ENCODE results near the gene PABPN1L. TPM values are rescaled to one million over a fixed set of nuclear protein-coding genes. Genes with fewer than 3 reads are reported as not detected.

Gene PABPN1L
- total and polyA plus RNA-seq, 2 of the 8 experiments (the other 6 are each of a cell fraction or from before 2014, with no cell fraction given), result not detected

DNA sequence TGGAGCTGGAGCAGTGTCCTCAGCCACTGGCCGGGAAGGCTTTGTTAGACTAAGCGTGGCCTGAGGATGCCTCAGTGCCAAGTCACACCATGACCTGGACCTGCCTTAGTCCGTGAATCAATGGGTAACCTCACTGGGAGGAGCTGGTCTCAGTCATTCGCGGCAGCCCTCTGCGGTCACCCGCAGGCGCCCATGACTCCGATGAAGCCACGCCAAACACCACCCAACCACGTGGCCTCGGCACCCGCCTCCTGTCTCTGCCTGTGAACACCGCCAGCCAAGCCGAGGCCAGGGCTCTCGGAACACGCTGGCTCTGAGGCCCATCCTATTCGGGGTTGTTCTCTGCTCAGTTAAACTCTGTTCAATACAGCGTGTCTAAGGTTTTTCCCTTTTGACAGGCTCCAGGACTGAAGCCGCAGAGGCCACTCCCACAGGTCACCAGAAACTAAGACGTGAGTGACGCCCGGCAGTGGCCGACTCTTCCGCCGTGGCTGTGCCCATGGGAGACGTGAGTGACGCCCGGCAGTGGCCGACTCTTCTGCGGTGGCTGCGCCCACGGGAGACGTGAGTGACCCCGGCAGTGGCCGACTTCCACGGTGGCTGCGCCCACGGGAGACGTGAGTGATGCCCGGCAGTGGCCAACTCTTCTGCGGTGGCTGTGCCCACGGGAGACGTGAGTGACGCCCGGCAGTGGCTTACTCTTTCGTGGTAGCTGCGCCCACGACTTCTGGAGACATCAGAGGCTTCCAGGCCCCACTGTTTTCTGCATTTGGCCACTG, 16.8 kb upstream of the PABPN1L start:
- H3K79me1 ChIP-seq (ENCODE audit: low read depth, low read length), result no peaks in the 10 kb centered on the region; the same call in 1 of the 2 replicates
- H3K18ac ChIP-seq (ENCODE audit: extremely low read depth, low read length), result no peak overlapping the region
- no peaks in the 10 kb centered on the region for H3K36me3 ChIP-seq (ENCODE audit: control insufficient read depth in 2 of 4, insufficient read depth in 4 of 4, low read length in 3 of 4)
- no peak overlapping the region for H4K91ac ChIP-seq (replicated peaks; ENCODE audit: insufficient read length, low read length)
- no peak overlapping the region for H3K23ac ChIP-seq (ENCODE audit: insufficient read length)
- no peak overlapping the region for H3K14ac ChIP-seq (ENCODE audit: insufficient read length)
- no peak overlapping the region for H3K4me3 ChIP-seq (ENCODE audit: extremely low read depth in 1 of 4, insufficient read depth in 2 of 4, low read depth in 3 of 4, low read length in 4 of 4)
- H4K8ac ChIP-seq (ENCODE audit: extremely low read depth, insufficient read depth, low read length), result no peak overlapping the region
- no peak overlapping the region for H2BK20ac ChIP-seq (ENCODE audit: low read length)
- H3K27me3 ChIP-seq (replicated peaks in 1 of 4; ENCODE audit: control insufficient read depth in 3 of 4, extremely low read depth in 1 of 4, insufficient read depth in 3 of 4, low read length in 3 of 4), result peaks cover 0 to 7% (median 1%) of the 10 kb centered on the region in 4 experiments; a peak in 2 of 7 replicates
- 0 out of 2 replicates have a peak overlapping the region, but pooled peaks have one; percentile 50 for H2BK12ac ChIP-seq (ENCODE audit: low read depth, low read length)
- H4K5ac ChIP-seq (ENCODE audit: insufficient read length, low read depth, low read length), result no peak overlapping the region
- H2BK15ac ChIP-seq (ENCODE audit: low read length), result no peak overlapping the region
- no peak overlapping the region for H3K4me2 ChIP-seq (ENCODE audit: insufficient read depth in 1 of 2, low read depth in 2 of 2, low read length in 2 of 2)
- DNase-seq (ENCODE audit: low read depth in 1 of 2, low spot score in 2 of 2) (no peak), FAIRE-seq (no peak)
- no peak overlapping the region for H2BK120ac ChIP-seq (replicated peaks; ENCODE audit: low read depth, low read length)
- peaks cover 0 to 4% of the 10 kb centered on the region in 2 experiments for H4K20me1 ChIP-seq (replicated peaks in 1 of 2; ENCODE audit: control insufficient read depth in 1 of 2, insufficient read depth in 2 of 2, low read length in 2 of 2)
- no peaks in the 10 kb centered on the region for H3K79me2 ChIP-seq (ENCODE audit: control insufficient read depth in 1 of 2, insufficient read depth in 2 of 2, low read length in 2 of 2)
- WGBS, 2 experiments (ENCODE audit: extremely low coverage in 1 of 2, insufficient coverage in 1 of 2, insufficient read length in 1 of 2, insufficient replicate concordance in 2 of 2, low coverage in 1 of 2, low lambda C conversion rate in 2 of 2, missing lambda C conversion rate in 1 of 2), result 95% methylated on average over 41 of the region's 49 CpGs; no CpG with 5 or more reads in 1 of the 2 experiments
- no peak overlapping the region for H3K4ac ChIP-seq (replicated peaks; ENCODE audit: insufficient read length, low read depth, low read length)
- ChIA-PET POLR2A (ENCODE audit: partially characterized antibody) (interaction anchor here (0.7 to 1.1 kb wide), 2 partner anchors 20 to 225 kb away, joined by 3 to 5 read pairs; no protein-coding TSS in a partner anchor), CTCF (ENCODE audit: partially characterized antibody) (no interaction called here)
- peak; percentile 44 for TF ChIP-seq EGR1 (IDR thresholded peaks at IDR 0.05; ENCODE audit: borderline replicate concordance, low read depth, low read length)
- TF ChIP-seq, protein P1, sequence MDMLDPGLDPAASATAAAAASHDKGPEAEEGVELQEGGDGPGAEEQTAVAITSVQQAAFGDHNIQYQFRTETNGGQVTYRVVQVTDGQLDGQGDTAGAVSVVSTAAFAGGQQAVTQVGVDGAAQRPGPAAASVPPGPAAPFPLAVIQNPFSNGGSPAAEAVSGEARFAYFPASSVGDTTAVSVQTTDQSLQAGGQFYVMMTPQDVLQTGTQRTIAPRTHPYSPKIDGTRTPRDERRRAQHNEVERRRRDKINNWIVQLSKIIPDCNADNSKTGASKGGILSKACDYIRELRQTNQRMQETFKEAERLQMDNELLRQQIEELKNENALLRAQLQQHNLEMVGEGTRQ (IDR thresholded peaks at IDR 0.05; ENCODE audit: low read length), result no peak
- no peak for TF ChIP-seq RNF2 (IDR thresholded peaks at IDR 0.05; ENCODE audit: borderline replicate concordance, low read depth, low read length, missing control alignments, poor library complexity, severe bottlenecking)
- no peak for TF ChIP-seq EP300 (IDR thresholded peaks at IDR 0.05; ENCODE audit: borderline replicate concordance in 1 of 2, low read depth in 2 of 2, low read length in 2 of 2)
- TF ChIP-seq NRF1 (IDR thresholded peaks at IDR 0.05; ENCODE audit: low read depth, low read length), result no peak
- H3K56ac ChIP-seq (replicated peaks; ENCODE audit: insufficient read length, low read depth, low read length), result no peak overlapping the region
- no peak overlapping the region for H3K9ac ChIP-seq (replicated peaks in 1 of 4; ENCODE audit: extremely low read depth in 1 of 4, low read depth in 3 of 4, low read length in 3 of 4)
- peaks cover 0 to 9% (median 6%) of the 10 kb centered on the region in 4 experiments; a peak in 4 of 7 replicates for H3K4me1 ChIP-seq (replicated peaks in 1 of 4; ENCODE audit: control insufficient read depth in 3 of 4, insufficient read depth in 4 of 4, low read length in 3 of 4)
- no peak overlapping the region for H2BK5ac ChIP-seq (ENCODE audit: low read depth, low read length)
- no peaks in the 10 kb centered on the region for H3K9me3 ChIP-seq (ENCODE audit: insufficient read depth in 2 of 2, low read depth in 1 of 2, low read length in 1 of 2)
- no peaks in the 10 kb centered on the region; the same call in 1 of the 2 replicates for H3K23me2 ChIP-seq (ENCODE audit: low read depth, low read length)
- H2AFZ ChIP-seq (ENCODE audit: low read length), result no peak overlapping the region
- H3K27ac ChIP-seq (ENCODE audit: low read depth, low read length), result no peak overlapping the region
- no peak overlapping the region for H2AK5ac ChIP-seq (ENCODE audit: low read depth, low read length)

Data from H1 (cell line).